ENCODE results near the gene ZNF84. TPM values are rescaled to one million over a fixed set of nuclear protein-coding genes. Genes with fewer than 3 reads are reported as not detected.
A peak's percentile ranks its signal among the peaks of the same experiment; 100 is the strongest.

ZNF84 gene
- 28.4 and 28.5 TPM in 2 replicates for total RNA-seq

DNA sequence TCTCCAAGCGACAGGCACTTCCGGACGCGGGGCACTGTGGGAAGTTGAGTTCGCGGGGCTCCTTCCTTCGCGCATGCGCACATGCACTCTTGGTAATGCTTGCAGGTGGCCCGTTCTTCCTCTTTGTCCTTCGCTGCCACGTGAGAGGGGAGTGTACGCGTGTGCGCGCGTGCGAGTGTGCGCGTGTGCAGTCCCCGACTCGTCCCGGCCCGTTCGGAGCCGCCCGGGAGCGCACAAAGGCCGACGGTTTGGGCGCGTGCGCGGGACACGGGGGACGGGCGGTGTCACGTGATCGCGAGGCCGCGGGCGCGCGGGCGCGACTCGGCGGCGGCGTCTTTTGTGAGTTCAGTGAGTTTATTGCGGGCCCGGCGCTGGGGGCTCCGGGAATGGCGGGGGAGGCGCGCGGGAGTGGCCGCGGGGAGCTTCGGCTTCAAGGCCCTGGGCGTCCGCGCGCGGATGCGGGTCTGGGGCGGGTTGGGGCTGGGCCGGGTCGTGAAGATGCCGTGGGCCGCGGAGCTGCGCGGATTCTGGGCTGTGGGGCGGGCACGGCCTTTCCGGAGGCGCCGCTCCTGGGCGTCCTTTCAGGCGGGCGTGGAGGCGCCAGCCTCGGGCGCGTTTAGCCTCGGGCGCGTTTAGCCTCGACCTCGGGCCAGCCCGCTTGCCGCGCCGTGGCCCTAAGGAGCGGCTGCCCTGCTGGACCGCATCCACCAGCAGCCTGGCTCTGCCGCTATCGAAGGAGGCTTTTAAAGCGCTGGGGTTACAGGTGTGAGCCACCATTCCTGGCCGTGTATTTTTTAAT is at the start of gene ZNF84:
Gene ZNF84 (plus strand): TSS at position 303 of the 799 bp plus-strand sequence. CDS start 3,959 bp downstream, outside the sequence.
- Histone ChIP-seq H3K36me3 (ENCODE audit: control insufficient read depth, insufficient read depth, low read length) (peaks cover 2% of the 10 kb centered on the region), H3K27me3 (ENCODE audit: control insufficient read depth, insufficient read depth, low read length) (no peaks in the 10 kb centered on the region), H3K4me3 (ENCODE audit: low read depth, low read length) (peak within 1 kb of the TSS; percentile 68)
- peak; percentile 92 for DNase-seq (ENCODE audit: low read depth)
- no peak for TF ChIP-seq CTCF (IDR thresholded peaks at IDR 0.05; ENCODE audit: insufficient read depth, low read length, poor library complexity, severe bottlenecking)

- no peak for DNase-seq (ENCODE audit: low read depth)
- Histone ChIP-seq H3K27me3 (ENCODE audit: control insufficient read depth, insufficient read depth, low read length) (no peaks in the 10 kb centered on the region), H3K36me3 (ENCODE audit: control insufficient read depth, insufficient read depth, low read length) (no peaks in the 10 kb centered on the region), H3K4me3 (ENCODE audit: low read depth, low read length) (no peak overlapping the region)
- TF ChIP-seq CTCF (IDR thresholded peaks at IDR 0.05; ENCODE audit: insufficient read depth, low read length, poor library complexity, severe bottlenecking): no peak
Observed at GRCh38 chr12:132998741-132999140, 38.6 kb upstream of the ZNF84 start.

DNA sequence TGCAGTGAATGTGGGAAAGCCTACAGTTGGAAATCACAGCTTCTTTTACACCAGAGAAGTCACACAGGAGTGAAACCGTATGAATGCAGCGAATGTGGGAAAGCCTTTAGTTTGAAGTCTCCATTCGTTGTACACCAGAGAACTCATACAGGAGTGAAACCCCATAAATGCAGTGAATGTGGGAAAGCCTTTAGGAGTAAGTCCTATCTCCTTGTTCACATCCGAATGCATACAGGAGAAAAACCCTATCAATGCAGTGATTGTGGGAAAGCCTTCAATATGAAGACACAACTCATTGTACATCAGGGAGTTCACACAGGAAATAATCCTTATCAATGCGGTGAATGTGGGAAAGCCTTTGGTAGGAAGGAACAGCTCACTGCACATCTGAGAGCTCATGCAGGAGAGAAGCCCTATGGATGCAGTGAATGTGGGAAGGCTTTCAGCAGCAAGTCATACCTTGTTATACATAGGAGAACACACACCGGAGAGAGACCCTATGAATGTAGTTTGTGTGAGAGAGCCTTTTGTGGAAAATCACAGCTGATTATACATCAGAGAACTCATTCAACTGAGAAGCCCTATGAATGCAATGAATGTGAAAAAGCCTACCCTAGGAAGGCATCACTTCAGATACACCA is 26.5 kb upstream of the ZNF84 start:
- no peak for DNase-seq (ENCODE audit: low read depth)
- H3K27me3 ChIP-seq (ENCODE audit: control insufficient read depth, insufficient read depth, low read length): no peaks in the 10 kb centered on the region
- H3K36me3 ChIP-seq (ENCODE audit: control insufficient read depth, insufficient read depth, low read length): peaks cover 4% of the 10 kb centered on the region
- TF ChIP-seq CTCF (IDR thresholded peaks at IDR 0.05; ENCODE audit: insufficient read depth, low read length, poor library complexity, severe bottlenecking): no peak
- H3K4me3 ChIP-seq (ENCODE audit: low read depth, low read length): no peak overlapping the region

DNA sequence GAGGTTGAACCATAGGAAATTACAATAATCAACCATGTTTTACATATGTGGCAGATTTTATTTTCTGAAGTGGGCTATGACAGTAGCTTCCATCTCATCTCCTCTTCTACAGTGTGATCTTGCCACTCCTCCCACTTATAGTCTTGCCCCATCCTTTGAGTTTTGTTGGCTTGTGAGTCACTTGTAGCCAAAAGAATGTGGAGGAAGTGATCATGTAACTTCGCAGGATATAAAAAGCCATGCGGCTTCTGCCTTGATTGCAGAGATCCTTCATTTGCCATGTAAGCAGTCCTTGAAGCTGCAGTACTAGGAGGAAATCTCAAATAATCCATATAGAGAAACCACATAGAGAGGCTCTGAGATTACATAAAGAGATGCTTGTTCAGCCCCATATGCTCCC is 13.7 kb upstream of the ZNF84 start:
- Histone ChIP-seq H3K36me3 (ENCODE audit: control insufficient read depth, insufficient read depth, low read length) (no peaks in the 10 kb centered on the region), H3K4me3 (ENCODE audit: low read depth, low read length) (no peak overlapping the region), H3K27me3 (ENCODE audit: control insufficient read depth, insufficient read depth, low read length) (no peaks in the 10 kb centered on the region)
- DNase-seq (ENCODE audit: low read depth): no peak
- TF ChIP-seq CTCF (IDR thresholded peaks at IDR 0.05; ENCODE audit: insufficient read depth, low read length, poor library complexity, severe bottlenecking): no peak

GRCh38 chr12:133026996-133027395 is 10.3 kb upstream of the ZNF84 start:
- no peak for DNase-seq (ENCODE audit: low read depth)

More at GRCh38 chr12:133026996-133027395, 10.3 kb upstream of the ZNF84 start:
- Histone ChIP-seq H3K4me3 (ENCODE audit: low read depth, low read length) (no peak overlapping the region), H3K36me3 (ENCODE audit: control insufficient read depth, insufficient read depth, low read length) (no peaks in the 10 kb centered on the region), H3K27me3 (ENCODE audit: control insufficient read depth, insufficient read depth, low read length) (no peaks in the 10 kb centered on the region)
- TF ChIP-seq CTCF (IDR thresholded peaks at IDR 0.05; ENCODE audit: insufficient read depth, low read length, poor library complexity, severe bottlenecking): no peak
